GM23338 (cell line): ENCODE measurements around the gene SERPINE2. TPM values are rescaled to one million over a fixed set of nuclear protein-coding genes. Genes with fewer than 3 reads are reported as not detected.

ENCODE experiments used
- ATAC-seq: fragments of 200-7000 bp; cut with Tn5 transposase; 3 replicates; pipeline ENCODE4 v1.9.1; 2020
- DNase-seq: peaks from one replicate; pipeline ENCODE4 v3.0.0-alpha.2; 2015; ENCODE audit warnings: low spot score
- H2AFZ ChIP-seq: fragments of 200-600 bp; sonication (generic); 2 replicates; pipeline ENCODE4 v1.8.0; 2016; ENCODE audit warnings: antibody characterized with exemption, mild to moderate bottlenecking, moderate library complexity
- H3F3A ChIP-seq: fragments of 200-600 bp; sonication (generic); replicated peaks from 2 replicates; pipeline ENCODE4 v1.8.0; 2017; ENCODE audit warnings: antibody characterized with exemption, mixed run types, low read depth
- H3K27ac ChIP-seq: fragments of 200-600 bp; sonication (generic); 2 replicates; pipeline ENCODE4 v1.6.1; 2016; ENCODE audit warnings: low read depth
- H3K27me3 ChIP-seq: fragments of 200-600 bp; sonication (generic); 2 replicates; pipeline ENCODE4 v1.8.0; 2016; ENCODE audit warnings: mild to moderate bottlenecking, mixed run types, moderate library complexity; ENCODE audit not compliant: insufficient read depth
- H3K36me3 ChIP-seq: fragments of 200-600 bp; sonication (generic); 2 replicates; pipeline ENCODE4 v1.8.0; 2016; ENCODE audit warnings: mild to moderate bottlenecking; ENCODE audit not compliant: insufficient read depth
- H3K4me1 ChIP-seq: fragments of 200-600 bp; sonication (generic); 2 replicates; pipeline ENCODE4 v1.8.0; 2016; ENCODE audit warnings: mild to moderate bottlenecking, moderate library complexity; ENCODE audit not compliant: insufficient read depth
- H3K4me2 ChIP-seq: fragments of 200-600 bp; sonication (generic); 2 replicates; pipeline ENCODE4 v1.7.1; 2017; ENCODE audit warnings: mixed run types
- H3K4me3 ChIP-seq: fragments of 200-600 bp; sonication (generic); 2 replicates; pipeline ENCODE4 v1.6.1; 2016; ENCODE audit warnings: mixed run types
- H3K79me2 ChIP-seq: fragments of 200-600 bp; sonication (generic); replicated peaks from 2 replicates; pipeline ENCODE4 v1.8.0; 2017; ENCODE audit warnings: mild to moderate bottlenecking; ENCODE audit not compliant: insufficient read depth
- H3K9me2 ChIP-seq: fragments of 200-600 bp; sonication (generic); 2 replicates; pipeline ENCODE4 v1.8.0; 2017; ENCODE audit not compliant: insufficient read depth
- H4K20me1 ChIP-seq: fragments of 200-600 bp; sonication (generic); replicated peaks from 2 replicates; pipeline ENCODE4 v1.8.0; 2017; ENCODE audit warnings: mild to moderate bottlenecking; ENCODE audit not compliant: insufficient read depth
- H3K27ac Mint-ChIP-seq: 2 replicates; pipeline ENCODE4 v1.8.0; 2020; ENCODE audit warnings: inconsistent platforms, mild to moderate bottlenecking, moderate library complexity, mixed read lengths
- H3K27me3 Mint-ChIP-seq: 3 replicates; pipeline ENCODE4 v1.8.0; 2022; ENCODE audit warnings: low read depth, mild to moderate bottlenecking, moderate library complexity, mixed read lengths, inconsistent platforms; ENCODE audit not compliant: insufficient read depth, poor library complexity
- H3K36me3 Mint-ChIP-seq: 3 replicates; pipeline ENCODE4 v1.8.0; 2021; ENCODE audit warnings: low read depth, mild to moderate bottlenecking, inconsistent platforms, moderate library complexity, mixed read lengths
- H3K4me1 Mint-ChIP-seq: 3 replicates; pipeline ENCODE4 v1.8.0; 2020; ENCODE audit warnings: mild to moderate bottlenecking, inconsistent platforms, mixed read lengths
- H3K4me3 Mint-ChIP-seq: 3 replicates; pipeline ENCODE4 v1.8.0; 2021; ENCODE audit warnings: moderate library complexity, mild to moderate bottlenecking, inconsistent platforms, mixed read lengths
- H3K9me3 Mint-ChIP-seq: 3 replicates; pipeline ENCODE4 v1.8.0; 2020; ENCODE audit warnings: moderate library complexity, mild to moderate bottlenecking, inconsistent platforms, mixed read lengths
- CREB1 ChIP-seq: fragments of 250-450 bp; sonication (Bioruptor Pico); IDR thresholded peaks from 2 replicates; pipeline ENCODE4 v1.5.0; 2020; ENCODE audit warnings: low read depth, mild to moderate bottlenecking, moderate library complexity
- EZH2 ChIP-seq: fragments of 200-600 bp; sonication (generic); IDR thresholded peaks from one replicate; pipeline ENCODE4 v1.8.0; 2017; ENCODE audit warnings: antibody characterized with exemption, mild to moderate bottlenecking, low read depth; ENCODE audit not compliant: unreplicated experiment
- EZH2phosphoT487 ChIP-seq: fragments of 200-600 bp; sonication (generic); IDR thresholded peaks from one replicate; pipeline ENCODE4 v1.8.1; 2018; ENCODE audit warnings: antibody characterized with exemption; ENCODE audit not compliant: unreplicated experiment
- JUNB ChIP-seq: IDR thresholded peaks from one replicate; pipeline ENCODE4 v1.6.1; 2016; ENCODE audit warnings: antibody characterized with exemption; ENCODE audit not compliant: unreplicated experiment
- NANOG ChIP-seq: IDR thresholded peaks from 2 replicates; pipeline ENCODE4 v1.6.1; 2016; ENCODE audit warnings: antibody characterized with exemption, borderline replicate concordance
- POLR2AphosphoS5 ChIP-seq: IDR thresholded peaks from 2 replicates; pipeline ENCODE4 v1.6.1; 2016; ENCODE audit warnings: antibody characterized with exemption, low read depth
- REST ChIP-seq: IDR thresholded peaks from one replicate; pipeline ENCODE4 v1.6.1; 2018; ENCODE audit warnings: antibody characterized with exemption; ENCODE audit not compliant: unreplicated experiment
- STAT1 ChIP-seq: IDR thresholded peaks from one replicate; pipeline ENCODE4 v1.6.1; 2016; ENCODE audit warnings: antibody characterized with exemption; ENCODE audit not compliant: unreplicated experiment
- ZNF114 ChIP-seq: fragments of 250-450 bp; sonication (Bioruptor Pico); IDR thresholded peaks from 2 replicates; pipeline ENCODE4 v1.5.0; 2020; ENCODE audit warnings: mild to moderate bottlenecking, moderate library complexity
- ZNF331 ChIP-seq: fragments of 250-450 bp; sonication (Bioruptor Pico); IDR thresholded peaks from 2 replicates; pipeline ENCODE4 v1.5.0; 2020; ENCODE audit warnings: low read depth, mild to moderate bottlenecking, moderate library complexity
- polyA plus RNA-seq: library from polyadenylated mRNA; unstranded; fragments of >200 nt; fragmentation: Nextera tagmentation; extraction: Ambion mirVana; gene quantifications from 2 replicates; pipeline ENCODE4 v1.2.1, GENCODE V29; 2016
- total RNA-seq: library from RNA; depleted of rRNA; stranded (reverse); fragments of >200 nt; shearing (Covaris generic); gene quantifications from 2 replicates; pipeline ENCODE4 v1.2.3, GENCODE V29; 2014
- TF ChIP-seq, protein P1 (sequence below): IDR thresholded peaks from 2 replicates; pipeline ENCODE4 v1.6.1; 2016; ENCODE audit warnings: antibody characterized with exemption
- TF ChIP-seq, protein P2 (sequence below), 2 experiments: fragments of 200-600 bp in 1 of 2; sonication (generic) in 1 of 2; conservative IDR thresholded peaks; 2 replicates each; pipeline versions ENCODE4 v1.5.1 to v1.6.1; 2016 to 2017; ENCODE audit warnings: antibody characterized with exemption in 2 of 2, low read depth in 2 of 2, mild to moderate bottlenecking in 2 of 2, moderate library complexity in 1 of 2
- TF ChIP-seq, protein P3 (sequence below): fragments of 250-450 bp; sonication (Bioruptor Pico); IDR thresholded peaks from 2 replicates; pipeline ENCODE4 v1.5.0; 2020; ENCODE audit warnings: mild to moderate bottlenecking, moderate library complexity

Gene SERPINE2
- total and polyA plus RNA-seq, 2 experiments from 2014 or later: 38.6 to 44.2 TPM

GRCh38 chr2:223991611-223992010 lies 47.5 kb downstream of the SERPINE2 start:
- ATAC-seq (no peak), DNase-seq (no peak)
- TF ChIP-seq ZNF331: no peak
- no peak for TF ChIP-seq STAT1
- TF ChIP-seq, protein P1, sequence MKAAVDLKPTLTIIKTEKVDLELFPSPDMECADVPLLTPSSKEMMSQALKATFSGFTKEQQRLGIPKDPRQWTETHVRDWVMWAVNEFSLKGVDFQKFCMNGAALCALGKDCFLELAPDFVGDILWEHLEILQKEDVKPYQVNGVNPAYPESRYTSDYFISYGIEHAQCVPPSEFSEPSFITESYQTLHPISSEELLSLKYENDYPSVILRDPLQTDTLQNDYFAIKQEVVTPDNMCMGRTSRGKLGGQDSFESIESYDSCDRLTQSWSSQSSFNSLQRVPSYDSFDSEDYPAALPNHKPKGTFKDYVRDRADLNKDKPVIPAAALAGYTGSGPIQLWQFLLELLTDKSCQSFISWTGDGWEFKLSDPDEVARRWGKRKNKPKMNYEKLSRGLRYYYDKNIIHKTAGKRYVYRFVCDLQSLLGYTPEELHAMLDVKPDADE: no peak
- no peak for TF ChIP-seq JUNB
- no peak for TF ChIP-seq CREB1 (CRISPR knock-in tag)
- TF ChIP-seq, protein P2, sequence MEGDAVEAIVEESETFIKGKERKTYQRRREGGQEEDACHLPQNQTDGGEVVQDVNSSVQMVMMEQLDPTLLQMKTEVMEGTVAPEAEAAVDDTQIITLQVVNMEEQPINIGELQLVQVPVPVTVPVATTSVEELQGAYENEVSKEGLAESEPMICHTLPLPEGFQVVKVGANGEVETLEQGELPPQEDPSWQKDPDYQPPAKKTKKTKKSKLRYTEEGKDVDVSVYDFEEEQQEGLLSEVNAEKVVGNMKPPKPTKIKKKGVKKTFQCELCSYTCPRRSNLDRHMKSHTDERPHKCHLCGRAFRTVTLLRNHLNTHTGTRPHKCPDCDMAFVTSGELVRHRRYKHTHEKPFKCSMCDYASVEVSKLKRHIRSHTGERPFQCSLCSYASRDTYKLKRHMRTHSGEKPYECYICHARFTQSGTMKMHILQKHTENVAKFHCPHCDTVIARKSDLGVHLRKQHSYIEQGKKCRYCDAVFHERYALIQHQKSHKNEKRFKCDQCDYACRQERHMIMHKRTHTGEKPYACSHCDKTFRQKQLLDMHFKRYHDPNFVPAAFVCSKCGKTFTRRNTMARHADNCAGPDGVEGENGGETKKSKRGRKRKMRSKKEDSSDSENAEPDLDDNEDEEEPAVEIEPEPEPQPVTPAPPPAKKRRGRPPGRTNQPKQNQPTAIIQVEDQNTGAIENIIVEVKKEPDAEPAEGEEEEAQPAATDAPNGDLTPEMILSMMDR (conservative IDR thresholded peaks at IDR 0.05; ENCODE audit: low read depth in 2 of 2): no peak
- TF ChIP-seq, protein P3, sequence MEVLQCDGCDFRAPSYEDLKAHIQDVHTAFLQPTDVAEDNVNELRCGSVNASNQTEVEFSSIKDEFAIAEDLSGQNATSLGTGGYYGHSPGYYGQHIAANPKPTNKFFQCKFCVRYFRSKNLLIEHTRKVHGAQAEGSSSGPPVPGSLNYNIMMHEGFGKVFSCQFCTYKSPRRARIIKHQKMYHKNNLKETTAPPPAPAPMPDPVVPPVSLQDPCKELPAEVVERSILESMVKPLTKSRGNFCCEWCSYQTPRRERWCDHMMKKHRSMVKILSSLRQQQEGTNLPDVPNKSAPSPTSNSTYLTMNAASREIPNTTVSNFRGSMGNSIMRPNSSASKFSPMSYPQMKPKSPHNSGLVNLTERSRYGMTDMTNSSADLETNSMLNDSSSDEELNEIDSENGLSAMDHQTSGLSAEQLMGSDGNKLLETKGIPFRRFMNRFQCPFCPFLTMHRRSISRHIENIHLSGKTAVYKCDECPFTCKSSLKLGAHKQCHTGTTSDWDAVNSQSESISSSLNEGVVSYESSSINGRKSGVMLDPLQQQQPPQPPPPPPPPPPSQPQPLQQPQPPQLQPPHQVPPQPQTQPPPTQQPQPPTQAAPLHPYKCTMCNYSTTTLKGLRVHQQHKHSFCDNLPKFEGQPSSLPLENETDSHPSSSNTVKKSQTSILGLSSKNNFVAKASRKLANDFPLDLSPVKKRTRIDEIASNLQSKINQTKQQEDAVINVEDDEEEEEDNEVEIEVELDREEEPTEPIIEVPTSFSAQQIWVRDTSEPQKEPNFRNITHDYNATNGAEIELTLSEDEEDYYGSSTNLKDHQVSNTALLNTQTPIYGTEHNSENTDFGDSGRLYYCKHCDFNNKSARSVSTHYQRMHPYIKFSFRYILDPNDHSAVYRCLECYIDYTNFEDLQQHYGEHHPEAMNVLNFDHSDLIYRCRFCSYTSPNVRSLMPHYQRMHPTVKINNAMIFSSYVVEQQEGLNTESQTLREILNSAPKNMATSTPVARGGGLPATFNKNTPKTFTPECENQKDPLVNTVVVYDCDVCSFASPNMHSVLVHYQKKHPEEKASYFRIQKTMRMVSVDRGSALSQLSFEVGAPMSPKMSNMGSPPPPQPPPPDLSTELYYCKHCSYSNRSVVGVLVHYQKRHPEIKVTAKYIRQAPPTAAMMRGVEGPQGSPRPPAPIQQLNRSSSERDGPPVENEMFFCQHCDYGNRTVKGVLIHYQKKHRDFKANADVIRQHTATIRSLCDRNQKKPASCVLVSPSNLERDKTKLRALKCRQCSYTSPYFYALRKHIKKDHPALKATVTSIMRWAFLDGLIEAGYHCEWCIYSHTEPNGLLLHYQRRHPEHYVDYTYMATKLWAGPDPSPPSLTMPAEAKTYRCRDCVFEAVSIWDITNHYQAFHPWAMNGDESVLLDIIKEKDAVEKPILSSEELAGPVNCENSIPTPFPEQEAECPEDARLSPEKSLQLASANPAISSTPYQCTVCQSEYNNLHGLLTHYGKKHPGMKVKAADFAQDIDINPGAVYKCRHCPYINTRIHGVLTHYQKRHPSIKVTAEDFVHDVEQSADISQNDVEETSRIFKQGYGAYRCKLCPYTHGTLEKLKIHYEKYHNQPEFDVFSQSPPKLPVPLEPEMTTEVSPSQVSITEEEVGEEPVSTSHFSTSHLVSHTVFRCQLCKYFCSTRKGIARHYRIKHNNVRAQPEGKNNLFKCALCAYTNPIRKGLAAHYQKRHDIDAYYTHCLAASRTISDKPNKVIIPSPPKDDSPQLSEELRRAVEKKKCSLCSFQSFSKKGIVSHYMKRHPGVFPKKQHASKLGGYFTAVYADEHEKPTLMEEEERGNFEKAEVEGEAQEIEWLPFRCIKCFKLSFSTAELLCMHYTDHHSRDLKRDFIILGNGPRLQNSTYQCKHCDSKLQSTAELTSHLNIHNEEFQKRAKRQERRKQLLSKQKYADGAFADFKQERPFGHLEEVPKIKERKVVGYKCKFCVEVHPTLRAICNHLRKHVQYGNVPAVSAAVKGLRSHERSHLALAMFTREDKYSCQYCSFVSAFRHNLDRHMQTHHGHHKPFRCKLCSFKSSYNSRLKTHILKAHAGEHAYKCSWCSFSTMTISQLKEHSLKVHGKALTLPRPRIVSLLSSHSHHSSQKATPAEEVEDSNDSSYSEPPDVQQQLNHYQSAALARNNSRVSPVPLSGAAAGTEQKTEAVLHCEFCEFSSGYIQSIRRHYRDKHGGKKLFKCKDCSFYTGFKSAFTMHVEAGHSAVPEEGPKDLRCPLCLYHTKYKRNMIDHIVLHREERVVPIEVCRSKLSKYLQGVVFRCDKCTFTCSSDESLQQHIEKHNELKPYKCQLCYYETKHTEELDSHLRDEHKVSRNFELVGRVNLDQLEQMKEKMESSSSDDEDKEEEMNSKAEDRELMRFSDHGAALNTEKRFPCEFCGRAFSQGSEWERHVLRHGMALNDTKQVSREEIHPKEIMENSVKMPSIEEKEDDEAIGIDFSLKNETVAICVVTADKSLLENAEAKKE: no peak
- no peak for TF ChIP-seq NANOG
- TF ChIP-seq POLR2AphosphoS5: no peak
- TF ChIP-seq REST: no peak
- TF ChIP-seq EZH2phosphoT487: no peak
- no peak for TF ChIP-seq EZH2
- no peak for TF ChIP-seq ZNF114 (CRISPR knock-in tag)
- H3K36me3 Mint-ChIP-seq: no peaks in the 10 kb centered on the region; the same call in 2 of the 3 replicates
- H4K20me1 ChIP-seq: no peaks in the 10 kb centered on the region
- H3K27me3 ChIP-seq: no peaks in the 10 kb centered on the region
- no peak overlapping the region for H3K4me2 ChIP-seq
- H3F3A ChIP-seq: no peaks in the 10 kb centered on the region
- H3K27ac ChIP-seq: no peak overlapping the region
- no peaks in the 10 kb centered on the region for H3K79me2 ChIP-seq
- H3K4me1 ChIP-seq: 0 out of 2 replicates have a peak, but pooled peaks cover 3% of the 10 kb centered on the region
- H3K9me2 ChIP-seq: no peaks in the 10 kb centered on the region
- H2AFZ ChIP-seq: no peak overlapping the region
- peaks cover 2% of the 10 kb centered on the region for H3K27me3 Mint-ChIP-seq
- H3K27ac Mint-ChIP-seq: no peak overlapping the region
- no peak overlapping the region for H3K4me3 ChIP-seq
- peaks cover 10% of the 10 kb centered on the region for H3K4me1 Mint-ChIP-seq
- no peaks in the 10 kb centered on the region for H3K36me3 ChIP-seq
- no peak overlapping the region for H3K4me3 Mint-ChIP-seq
- no peaks in the 10 kb centered on the region for H3K9me3 Mint-ChIP-seq
